A549 (cell line): ENCODE measurements around the gene IGBP1. TPM values are rescaled to one million over a fixed set of nuclear protein-coding genes. Genes with fewer than 3 reads are reported as not detected.

Experiments used
- BCL3 ChIP-seq: fragments of >200 bp; sonication (Bioruptor Twin); formaldehyde crosslinking; IDR thresholded peaks from 3 replicates; pipeline ENCODE4 v1.6.1; 2016
- BHLHE40 ChIP-seq: IDR thresholded peaks from 2 replicates; pipeline ENCODE4 v1.6.1; 2012; ENCODE audit warnings: low read depth, low read length, inconsistent platforms
- CTCF ChIP-seq: fragments of >200 bp; sonication (Bioruptor Twin); formaldehyde crosslinking; IDR thresholded peaks from 3 replicates; pipeline ENCODE4 v1.5.1; 2016
- ELK1 ChIP-seq: fragments of 150-350 bp; IDR thresholded peaks from 2 replicates; pipeline ENCODE4 v1.6.1; 2014; ENCODE audit warnings: low read depth, mild to moderate bottlenecking, low read length
- EP300 ChIP-seq, 2 experiments: fragments of >200 bp; sonication (Bioruptor Twin); formaldehyde crosslinking; IDR thresholded peaks; 2 replicates in 1 of 2; 3 replicates in 1 of 2; pipeline ENCODE4 v1.6.1; 2016 to 2017
- ESRRA ChIP-seq: fragments of 150-350 bp; IDR thresholded peaks from 2 replicates; pipeline ENCODE4 v1.6.1; 2014; ENCODE audit warnings: mild to moderate bottlenecking, low read length, borderline replicate concordance
- FOSB ChIP-seq: fragments of 250-450 bp; sonication (Bioruptor Pico); IDR thresholded peaks from 2 replicates; pipeline ENCODE4 v1.5.0; 2020; ENCODE audit warnings: mild to moderate bottlenecking, moderate library complexity
- FOSL2 ChIP-seq, 2 experiments: fragments of 450-650 bp in 1 of 2; fragments of >200 bp in 1 of 2; sonication (Bioruptor Twin) in 1 of 2; formaldehyde crosslinking; IDR thresholded peaks; 2 replicates each; pipeline versions ENCODE4 v1.5.0 to v1.6.1; 2016 to 2020; ENCODE audit warnings: mild to moderate bottlenecking in 1 of 2, moderate library complexity in 1 of 2
- FOXS1 ChIP-seq: fragments of 250-450 bp; sonication (Bioruptor Pico); IDR thresholded peaks from 2 replicates; pipeline ENCODE4 v1.5.0; 2020; ENCODE audit warnings: mild to moderate bottlenecking, moderate library complexity
- GATA3 ChIP-seq: IDR thresholded peaks from 2 replicates; pipeline ENCODE4 v1.6.1; 2012; ENCODE audit warnings: borderline replicate concordance
- HOXA7 ChIP-seq: fragments of 250-450 bp; sonication (Bioruptor Pico); IDR thresholded peaks from 2 replicates; pipeline ENCODE4 v1.5.0; 2020; ENCODE audit warnings: mild to moderate bottlenecking, moderate library complexity
- HOXB13 ChIP-seq: fragments of 250-450 bp; sonication (Bioruptor Pico); IDR thresholded peaks from 2 replicates; pipeline ENCODE4 v1.5.0; 2020; ENCODE audit warnings: low read depth, mild to moderate bottlenecking, moderate library complexity
- JUN ChIP-seq, 2 experiments: fragments of >200 bp; sonication (Bioruptor Twin); formaldehyde crosslinking; IDR thresholded peaks; 2 replicates in 1 of 2; 3 replicates in 1 of 2; pipeline ENCODE4 v1.6.1; 2016 to 2017
- MAFK ChIP-seq: fragments of 450-650 bp; IDR thresholded peaks from 2 replicates; pipeline ENCODE4 v1.6.1; 2014; ENCODE audit not compliant: partially characterized antibody
- MAZ ChIP-seq: fragments of 150-350 bp; IDR thresholded peaks from 2 replicates; pipeline ENCODE4 v1.6.1; 2014; ENCODE audit warnings: antibody characterized with exemption, low read depth, low read length, borderline replicate concordance
- NR3C1 ChIP-seq: fragments of >200 bp; sonication (Bioruptor Twin); formaldehyde crosslinking; IDR thresholded peaks from 3 replicates; pipeline ENCODE4 v1.6.1; 2017
- PBX3 ChIP-seq: IDR thresholded peaks from 2 replicates; pipeline ENCODE4 v1.6.1; 2012
- PHF8 ChIP-seq: fragments of 200-600 bp; sonication (generic); IDR thresholded peaks from 2 replicates; pipeline ENCODE4 v1.6.1; 2016; ENCODE audit warnings: low read depth, mild to moderate bottlenecking, antibody characterized with exemption, moderate library complexity, borderline replicate concordance
- POLR2AphosphoS2 ChIP-seq: conservative IDR thresholded peaks from 2 replicates; pipeline ENCODE4 v1.6.1; 2012; ENCODE audit warnings: low read length, improper control_type of control experiment, inconsistent platforms
- RARB ChIP-seq: fragments of 250-450 bp; sonication (Bioruptor Pico); IDR thresholded peaks from 2 replicates; pipeline ENCODE4 v1.8.0; 2021; ENCODE audit warnings: mild to moderate bottlenecking, moderate library complexity
- SMC3 ChIP-seq: fragments of >200 bp; sonication (Bioruptor Twin); formaldehyde crosslinking; IDR thresholded peaks from 3 replicates; pipeline ENCODE4 v1.6.1; 2018; ENCODE audit warnings: inconsistent platforms
- SREBF2 ChIP-seq: fragments of 450-650 bp; IDR thresholded peaks from 2 replicates; pipeline ENCODE4 v1.6.1; 2014; ENCODE audit warnings: mild to moderate bottlenecking, moderate library complexity
- USF2 ChIP-seq: fragments of 450-650 bp; IDR thresholded peaks from 2 replicates; pipeline ENCODE4 v1.6.1; 2014; ENCODE audit warnings: antibody characterized with exemption
- ZC3H11A ChIP-seq: fragments of 450-650 bp; IDR thresholded peaks from 2 replicates; pipeline ENCODE4 v1.6.1; 2014; ENCODE audit warnings: antibody characterized with exemption, mild to moderate bottlenecking
- ZSCAN20 ChIP-seq: fragments of 250-450 bp; sonication (Bioruptor Pico); IDR thresholded peaks from 2 replicates; pipeline ENCODE4 v1.8.0; 2022; ENCODE audit warnings: mild to moderate bottlenecking, moderate library complexity
- polyA plus RNA-seq, 4 experiments: library from polyadenylated mRNA; depleted of rRNA in 3 of 4; stranded (reverse); fragments of >200 nt; fragmentation: RNase III in 1 of 4; extraction: RNeasy Plus Mini Kit Qiagen cat#74134 plus additional on column Dnase treatment in 1 of 4; gene quantifications; 2 replicates in 3 of 4; 3 replicates in 1 of 4; pipeline ENCODE4 v1.2.3, GENCODE V29; 2011 to 2017

Gene IGBP1
- polyA plus RNA-seq, 2 of the 4 experiments (the other 2 are of a cell fraction) = 54.0 to 106 TPM

GRCh38 chrX:70133303-70134115 lies at the start of gene IGBP1 (continued):
- TF ChIP-seq CTCF (peak; percentile 73), SREBF2 (no peak), RARB (no peak), POLR2AphosphoS2 (no peak), ZC3H11A (no peak), USF2 (no peak), FOSL2 (IDR thresholded peaks at IDR 0.05) (no peak), FOSL2 (CRISPR knock-in tag; IDR thresholded peaks at IDR 0.05) (no peak), ESRRA (no peak), MAFK (no peak), HOXB13 (CRISPR knock-in tag) (no peak), SMC3 (peak; percentile 46; the same call in 1 of the 3 replicates), GATA3 (no peak), FOXS1 (CRISPR knock-in tag) (no peak), JUN (IDR thresholded peaks at IDR 0.05) (peak in 1 of 2 experiments; percentile 34; a peak in 1 of 5 replicates), BHLHE40 (no peak), HOXA7 (no peak), PBX3 (no peak), MAZ (no peak), BCL3 (0 out of 3 replicates have a peak, but pooled peaks have one; percentile 40), ZSCAN20 (CRISPR knock-in tag) (no peak), EP300 (IDR thresholded peaks at IDR 0.05) (no peak), NR3C1 (no peak), ELK1 (no peak), PHF8 (peak; percentile 64; the same call in 1 of the 2 replicates), FOSB (CRISPR knock-in tag) (no peak)
